Neuron (in vitro differentiated cells): Measurements from ENCODE around the gene CPNE9.

Experiments used
- H2AFZ ChIP-seq: one replicate; pipeline ENCODE4 v1.6.1; 2013; ENCODE audit warnings: low read depth, mild to moderate bottlenecking, inconsistent platforms, low read length, moderate library complexity
- H3K27me3 ChIP-seq: one replicate; pipeline ENCODE4 v1.6.1; 2013; ENCODE audit warnings: low read length; ENCODE audit not compliant: insufficient read depth
- H3K36me3 ChIP-seq: one replicate; pipeline ENCODE4 v1.6.1; 2013; ENCODE audit warnings: low read length; ENCODE audit not compliant: insufficient read depth
- H3K4me1 ChIP-seq: one replicate; pipeline ENCODE4 v1.6.1; 2013; ENCODE audit warnings: low read length; ENCODE audit not compliant: insufficient read depth
- H3K4me3 ChIP-seq: 2 replicates; pipeline ENCODE4 v1.5.1; 2013; ENCODE audit warnings: mild to moderate bottlenecking, low read length, moderate library complexity
- H3K9me3 ChIP-seq: one replicate; pipeline ENCODE4 v1.6.1; 2013; ENCODE audit warnings: low read length

Gene CPNE9

DNA sequence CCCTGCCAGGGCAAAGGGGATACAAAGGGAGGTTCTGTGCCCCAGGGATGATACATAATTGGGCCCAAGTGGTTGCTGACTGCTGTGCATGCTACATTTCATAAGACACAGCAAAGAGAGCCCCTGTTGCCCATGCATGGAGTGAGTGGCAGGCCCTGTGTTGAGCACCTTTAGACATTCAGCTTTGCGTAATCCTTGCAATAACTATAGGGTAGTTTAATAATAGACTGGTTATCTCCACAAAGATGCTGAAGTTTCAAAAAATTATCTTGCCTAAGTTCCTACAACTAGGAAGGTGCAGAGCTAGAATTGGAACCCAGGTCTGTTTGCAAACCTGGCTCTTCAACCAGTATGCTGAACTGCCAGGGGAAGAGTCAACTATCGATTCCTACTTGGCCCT lies 44.4 kb downstream of the CPNE9 start:
- Histone ChIP-seq H3K9me3 (no peaks in the 10 kb centered on the region), H3K4me1 (peaks cover 18% of the 10 kb centered on the region), H3K36me3 (peaks cover 72% of the 10 kb centered on the region), H3K4me3 (no peak overlapping the region), H3K27me3 (no peaks in the 10 kb centered on the region), H2AFZ (no peak overlapping the region)

DNA sequence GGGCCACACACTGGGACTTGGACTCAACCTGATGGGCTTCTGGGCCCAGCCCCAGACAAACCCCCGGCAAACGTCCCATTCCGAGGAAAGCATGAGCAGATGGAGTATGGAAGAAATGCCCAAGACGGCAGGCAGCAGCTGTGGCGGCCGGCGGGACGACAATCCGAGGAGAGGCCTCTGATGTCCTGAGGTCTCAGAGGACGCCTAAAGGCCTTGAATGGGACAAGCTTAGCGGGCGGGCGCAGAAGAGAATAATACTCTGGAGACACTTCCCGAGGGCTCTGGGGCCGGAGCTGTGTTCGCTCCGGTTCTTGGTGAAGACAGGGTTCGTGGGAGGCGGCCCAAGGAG lies 45.6 kb downstream of the CPNE9 start:
- H2AFZ ChIP-seq = peak overlapping the region; percentile 62
- H3K4me3 ChIP-seq = peak overlapping the region; percentile 70
- no peaks in the 10 kb centered on the region for H3K27me3 ChIP-seq
- peaks cover 64% of the 10 kb centered on the region for H3K36me3 ChIP-seq
- peaks cover 18% of the 10 kb centered on the region for H3K4me1 ChIP-seq
- no peaks in the 10 kb centered on the region for H3K9me3 ChIP-seq

DNA sequence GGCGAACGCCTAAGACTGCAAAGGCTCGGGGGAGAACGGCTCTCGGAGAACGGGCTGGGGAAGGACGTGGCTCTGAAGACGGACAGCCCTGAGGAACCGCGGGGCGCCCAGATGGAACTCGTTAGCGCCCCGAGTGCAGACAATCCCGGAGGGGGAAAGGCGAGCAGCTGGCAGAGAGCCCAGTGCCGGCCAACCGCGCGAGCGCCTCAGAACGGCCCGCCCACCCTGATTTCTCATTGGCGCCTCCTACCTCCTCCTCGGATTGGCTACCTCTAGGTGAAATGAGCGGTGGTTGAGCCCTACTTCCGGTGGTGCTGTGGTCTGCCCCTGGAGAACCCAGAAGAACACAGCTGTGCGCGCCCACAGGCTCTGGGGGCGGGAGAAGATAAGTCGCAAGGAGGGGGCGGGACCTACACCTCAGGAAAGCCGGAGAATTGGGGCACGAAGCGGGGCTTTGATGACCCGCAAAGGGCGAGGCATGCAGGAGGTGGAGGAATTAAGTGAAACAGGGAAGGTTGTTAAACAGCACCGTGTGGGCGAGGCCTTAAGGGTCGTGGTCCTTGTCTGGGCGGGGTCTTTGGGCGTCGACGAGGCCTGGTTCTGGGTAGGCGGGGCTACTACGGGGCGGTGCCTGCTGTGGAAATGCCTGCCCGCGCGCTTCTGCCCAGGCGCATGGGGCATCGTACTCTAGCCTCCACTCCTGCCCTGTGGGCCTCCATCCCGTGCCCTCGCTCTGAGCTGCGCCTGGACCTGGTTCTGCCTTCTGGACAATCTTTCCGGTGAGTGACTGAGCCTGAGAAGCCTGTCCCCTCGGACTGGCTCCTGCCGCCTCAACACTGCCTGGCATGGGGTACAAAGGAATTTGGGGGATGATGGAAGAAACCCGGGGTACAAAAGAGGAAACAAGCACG lies 46.3 kb downstream of the CPNE9 start, which contains the start of gene OGG1:
OGG1 (plus strand) TSS at position 308 of the 911 bp plus-strand sequence; CDS start at position 643, 335 bp downstream.
- no peaks in the 10 kb centered on the region for H3K27me3 ChIP-seq
- peaks cover 61% of the 10 kb centered on the region for H3K36me3 ChIP-seq
- H3K9me3 ChIP-seq = no peaks in the 10 kb centered on the region
- peak within 1 kb of the TSS; percentile 70 for H3K4me3 ChIP-seq
- peaks cover 18% of the 10 kb centered on the region for H3K4me1 ChIP-seq
- H2AFZ ChIP-seq = peak within 1 kb of the TSS; percentile 62

DNA sequence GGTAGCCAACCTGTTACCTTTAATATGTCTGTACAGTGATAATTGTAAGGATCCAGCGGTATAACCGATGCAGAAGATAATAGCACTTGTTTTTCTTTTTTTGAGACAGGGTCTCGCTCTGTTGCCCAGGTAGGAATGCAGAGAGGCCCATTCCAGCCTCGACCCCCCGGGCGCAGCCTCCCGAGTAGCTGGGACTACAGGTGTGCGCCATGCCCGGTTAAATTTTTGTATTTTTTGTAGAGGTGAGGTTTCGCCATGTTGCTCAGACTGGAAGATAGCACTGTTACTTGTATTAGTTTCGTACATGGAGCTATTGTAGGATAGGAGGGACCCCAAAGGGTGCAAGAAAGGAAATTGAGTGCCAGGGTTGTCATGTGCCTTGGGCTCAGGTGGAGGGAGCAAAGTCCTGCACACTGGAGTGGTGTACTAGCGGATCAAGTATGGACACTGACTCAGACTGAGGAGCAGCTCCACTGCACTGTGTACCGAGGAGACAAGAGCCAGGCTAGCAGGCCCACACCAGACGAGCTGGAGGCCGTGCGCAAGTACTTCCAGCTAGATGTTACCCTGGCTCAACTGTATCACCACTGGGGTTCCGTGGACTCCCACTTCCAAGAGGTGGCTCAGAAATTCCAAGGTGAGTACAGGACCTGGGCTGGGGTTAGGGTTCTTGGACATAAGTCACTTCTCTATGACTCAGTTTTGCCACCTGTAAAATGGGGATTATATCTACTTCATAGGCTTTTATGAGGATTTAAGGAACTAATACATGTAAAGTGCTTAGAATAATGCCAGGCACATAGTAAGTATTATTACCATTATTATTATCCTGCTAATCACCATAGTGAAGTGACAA lies 47.2 kb downstream of the CPNE9 start:
- Histone ChIP-seq H3K4me3 (peak overlapping the region; percentile 70), H3K27me3 (no peaks in the 10 kb centered on the region), H2AFZ (peak overlapping the region; percentile 62), H3K36me3 (peaks cover 58% of the 10 kb centered on the region), H3K4me1 (peaks cover 18% of the 10 kb centered on the region), H3K9me3 (no peaks in the 10 kb centered on the region)

DNA sequence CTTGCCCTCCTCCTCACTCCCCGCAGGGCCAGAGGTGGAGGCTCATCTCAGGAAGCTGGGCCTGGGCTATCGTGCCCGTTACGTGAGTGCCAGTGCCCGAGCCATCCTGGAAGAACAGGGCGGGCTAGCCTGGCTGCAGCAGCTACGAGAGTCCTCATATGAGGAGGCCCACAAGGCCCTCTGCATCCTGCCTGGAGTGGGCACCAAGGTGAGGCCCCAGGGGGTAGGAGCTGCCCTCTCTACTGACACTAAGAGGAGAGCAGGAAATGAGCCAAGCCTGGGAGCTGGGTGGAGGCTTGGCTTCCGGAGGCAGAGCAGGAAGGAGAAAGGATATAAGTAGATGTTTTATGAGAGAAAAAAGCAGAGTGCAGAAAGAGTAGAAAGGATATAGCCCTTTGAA lies 51.0 kb downstream of the CPNE9 start:
- Histone ChIP-seq H3K27me3 (no peaks in the 10 kb centered on the region), H3K4me3 (no peak overlapping the region), H3K9me3 (no peaks in the 10 kb centered on the region), H3K36me3 (peaks cover 67% of the 10 kb centered on the region), H3K4me1 (peaks cover 13% of the 10 kb centered on the region), H2AFZ (no peak overlapping the region)

DNA sequence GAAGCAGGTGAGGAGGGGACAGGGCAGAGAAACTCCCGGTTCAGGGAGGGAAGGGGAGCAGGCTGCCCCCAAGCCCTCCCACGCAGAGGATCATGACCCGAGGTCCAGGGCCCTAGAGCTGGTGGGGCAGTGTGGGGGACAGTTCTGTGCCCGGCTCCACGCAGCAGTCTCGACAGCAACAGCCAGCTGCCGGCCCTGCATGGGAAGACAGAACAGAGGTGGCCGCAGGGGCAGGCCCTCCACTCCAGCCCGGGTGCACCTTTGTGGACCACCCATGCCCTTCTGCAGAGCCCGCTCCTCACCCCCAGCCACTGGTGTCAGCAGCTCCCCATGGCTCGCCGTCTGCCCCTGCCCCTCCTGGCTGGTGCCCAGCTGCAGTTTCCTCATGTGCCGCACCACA lies 53.8 kb downstream of the CPNE9 start:
- no peaks in the 10 kb centered on the region for H3K9me3 ChIP-seq
- H3K36me3 ChIP-seq = peaks cover 65% of the 10 kb centered on the region
- H3K4me3 ChIP-seq = no peak overlapping the region

DNA sequence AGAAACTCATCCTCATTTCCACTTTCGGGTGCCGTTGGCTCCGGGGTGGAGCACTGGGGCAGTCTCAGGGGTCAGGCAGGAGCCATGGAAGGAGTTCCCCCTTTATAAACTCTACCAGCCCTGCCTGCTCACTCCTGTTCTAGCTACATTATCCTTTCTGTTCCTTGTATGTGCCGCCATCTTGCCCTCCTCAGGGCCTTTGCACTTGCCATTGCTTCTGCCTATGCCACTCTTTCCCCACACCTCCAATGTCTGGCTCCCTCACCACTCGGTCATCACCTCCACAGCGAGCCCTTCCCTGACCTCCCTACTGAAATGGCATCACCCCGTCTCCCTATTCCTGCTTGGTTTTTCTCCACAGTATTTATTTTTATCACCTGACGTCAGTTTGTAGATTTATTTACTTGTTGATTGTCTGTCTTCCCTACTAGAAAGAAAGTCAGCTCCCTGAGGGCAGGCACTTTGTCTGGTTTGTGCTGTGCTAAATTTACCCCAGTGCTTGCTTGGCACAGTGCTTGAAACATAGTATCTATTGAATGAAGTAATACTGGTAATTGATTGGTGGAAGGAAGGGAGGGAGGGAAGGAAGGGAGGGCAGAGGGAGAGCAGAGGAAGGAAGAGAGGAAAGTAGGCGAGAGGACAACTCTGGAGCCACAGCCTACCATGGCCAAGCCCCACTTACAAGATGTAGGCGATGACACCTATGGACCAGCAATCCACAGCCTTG lies 57.3 kb downstream of the CPNE9 start:
- no peak overlapping the region for H2AFZ ChIP-seq
- no peaks in the 10 kb centered on the region for H3K4me1 ChIP-seq
- peaks cover 51% of the 10 kb centered on the region for H3K36me3 ChIP-seq
- H3K27me3 ChIP-seq = no peaks in the 10 kb centered on the region
- no peaks in the 10 kb centered on the region for H3K9me3 ChIP-seq
- H3K4me3 ChIP-seq = no peak overlapping the region

More for the DNA sequence above, 53.8 kb downstream of the CPNE9 start:
- Histone ChIP-seq H3K4me1 (no peaks in the 10 kb centered on the region), H3K27me3 (no peaks in the 10 kb centered on the region), H2AFZ (no peak overlapping the region)

DNA sequence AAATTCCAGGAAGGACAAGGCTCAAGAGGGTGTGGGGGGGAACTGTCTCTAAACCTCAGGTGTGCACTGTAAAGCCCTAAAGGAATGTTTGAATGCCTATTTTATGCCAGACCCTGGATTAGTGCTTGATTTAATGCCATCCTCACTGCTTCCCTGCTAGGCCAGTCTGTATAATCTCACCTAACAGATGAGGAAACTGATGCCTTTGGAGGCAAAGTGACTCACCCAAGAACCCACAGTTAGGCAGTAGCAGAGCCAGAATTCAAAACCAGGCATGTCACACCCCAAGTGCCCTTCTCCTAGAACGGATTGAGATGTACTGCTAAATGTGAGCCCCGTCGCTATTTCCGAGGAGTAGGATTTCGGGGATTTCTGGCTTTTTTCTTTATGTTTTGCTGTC lies 58.3 kb downstream of the CPNE9 start:
- Histone ChIP-seq H2AFZ (no peak overlapping the region), H3K9me3 (no peaks in the 10 kb centered on the region), H3K4me1 (no peaks in the 10 kb centered on the region), H3K36me3 (peaks cover 42% of the 10 kb centered on the region), H3K27me3 (no peaks in the 10 kb centered on the region), H3K4me3 (no peak overlapping the region)

DNA sequence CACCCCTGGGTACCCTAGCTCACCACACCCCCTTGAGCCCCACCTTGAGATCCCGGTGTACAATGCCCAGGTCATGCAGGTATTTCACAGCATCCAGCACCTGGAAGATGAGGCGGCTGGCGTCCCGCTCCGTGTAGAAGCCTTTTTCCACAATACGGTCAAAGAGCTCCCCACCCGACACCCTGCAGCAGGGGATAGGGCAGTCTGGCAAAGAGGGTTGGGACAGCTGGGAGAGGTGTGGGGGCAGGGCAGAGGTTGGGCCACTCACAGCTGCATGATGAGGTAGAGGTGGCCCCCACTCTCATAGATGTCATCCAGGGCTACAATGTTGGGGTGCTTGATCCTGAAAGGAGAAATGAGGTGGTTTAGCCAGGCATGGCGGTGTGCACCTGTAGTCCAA lies 59.2 kb downstream of the CPNE9 start:
- Histone ChIP-seq H3K9me3 (no peaks in the 10 kb centered on the region), H3K4me1 (no peaks in the 10 kb centered on the region), H3K4me3 (no peak overlapping the region), H2AFZ (no peak overlapping the region), H3K36me3 (peaks cover 36% of the 10 kb centered on the region), H3K27me3 (no peaks in the 10 kb centered on the region)

DNA sequence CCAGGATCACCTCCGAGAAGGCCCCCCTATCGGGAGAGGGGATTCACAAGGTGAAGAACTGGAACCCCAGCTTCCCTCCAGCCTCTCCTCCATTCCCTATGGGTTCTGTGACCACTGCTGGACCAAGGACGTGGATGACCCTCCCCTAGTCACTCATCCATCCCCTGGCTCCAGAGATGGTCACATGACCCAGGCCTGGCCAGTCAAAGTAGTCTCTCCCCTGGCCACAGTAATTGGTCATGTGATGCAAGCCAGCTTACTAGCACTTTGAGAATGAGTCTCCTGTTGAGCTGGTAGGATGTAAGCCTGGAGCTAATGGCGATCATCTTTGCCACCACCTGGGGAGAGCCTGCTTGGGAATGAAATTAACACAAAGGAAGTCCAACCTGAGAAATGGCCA lies 62.2 kb downstream of the CPNE9 start:
- Histone ChIP-seq H3K4me1 (no peaks in the 10 kb centered on the region), H3K9me3 (no peaks in the 10 kb centered on the region), H2AFZ (no peak overlapping the region)

DNA sequence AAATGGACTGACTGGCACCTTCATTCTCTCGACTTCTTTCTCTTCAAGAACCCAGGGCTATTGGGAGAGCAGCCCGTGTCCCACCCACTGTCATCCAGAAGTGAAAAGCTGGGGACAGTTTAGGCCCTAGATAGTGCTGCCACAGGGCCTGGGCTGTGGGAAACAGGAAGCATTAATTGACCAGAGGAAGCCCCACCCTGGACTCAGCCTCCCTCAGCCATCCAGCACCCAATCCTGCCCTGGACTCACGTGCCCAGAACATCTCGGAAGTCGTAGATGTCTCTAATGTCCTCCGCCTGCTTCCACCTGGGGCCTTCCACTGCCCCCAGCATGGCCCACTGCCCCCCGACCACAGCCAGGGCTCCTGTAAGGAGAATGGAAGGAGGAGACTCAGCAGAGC lies 63.8 kb downstream of the CPNE9 start:
- H3K9me3 ChIP-seq = no peaks in the 10 kb centered on the region
- H3K4me1 ChIP-seq = no peaks in the 10 kb centered on the region
- H3K4me3 ChIP-seq = no peak overlapping the region
- H3K36me3 ChIP-seq = peaks cover 9% of the 10 kb centered on the region
- no peak overlapping the region for H2AFZ ChIP-seq
- H3K27me3 ChIP-seq = no peaks in the 10 kb centered on the region

More for the DNA sequence above, 62.2 kb downstream of the CPNE9 start:
- no peaks in the 10 kb centered on the region for H3K27me3 ChIP-seq
- H3K4me3 ChIP-seq = no peak overlapping the region
- H3K36me3 ChIP-seq = peaks cover 18% of the 10 kb centered on the region

DNA sequence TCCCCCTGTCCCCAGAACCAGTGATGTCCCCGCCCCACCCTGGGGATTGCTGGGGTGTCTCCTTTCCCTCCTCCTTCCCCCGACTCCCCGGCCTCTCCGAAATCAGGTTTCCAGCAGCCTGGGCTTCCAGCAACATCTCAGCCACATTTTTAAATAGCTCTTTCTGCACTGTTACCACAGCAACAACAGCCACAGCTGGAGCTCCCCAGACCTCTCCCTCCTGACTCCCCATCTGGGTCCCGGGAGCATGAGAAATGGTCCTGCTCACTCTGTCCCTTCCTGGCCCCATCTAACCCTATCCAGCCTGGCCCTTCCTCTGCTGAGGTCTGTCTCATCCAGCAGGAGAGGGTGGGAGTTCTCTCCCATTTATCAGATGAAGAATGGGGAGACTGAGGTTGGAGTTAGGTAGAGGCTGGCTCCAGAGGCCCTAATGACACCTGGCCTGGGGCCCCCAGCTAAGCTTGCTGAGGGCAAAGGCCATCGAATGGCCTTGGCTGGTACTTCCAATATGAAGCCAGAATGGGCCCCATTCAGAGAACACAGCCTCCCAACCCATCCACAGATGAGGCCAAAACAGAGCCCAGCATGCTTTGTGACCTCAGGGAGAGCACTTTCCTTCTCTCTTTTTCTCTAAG lies 64.6 kb downstream of the CPNE9 start:
- no peaks in the 10 kb centered on the region for H3K9me3 ChIP-seq
- H3K4me3 ChIP-seq = no peak overlapping the region
- H3K27me3 ChIP-seq = no peaks in the 10 kb centered on the region
- H2AFZ ChIP-seq = no peak overlapping the region
- H3K4me1 ChIP-seq = no peaks in the 10 kb centered on the region
- peaks cover 3% of the 10 kb centered on the region for H3K36me3 ChIP-seq
